GM12878 (cell line): ENCODE results near the gene IQGAP3. TPM values are rescaled to one million over a fixed set of nuclear protein-coding genes. Genes with fewer than 3 reads are reported as not detected.
A peak's percentile ranks its signal among the peaks of the same experiment; 100 is the strongest.

Experiments
- ATAC-seq: fragments of 200-7000 bp; cut with Tn5 transposase; 3 replicates; pipeline ENCODE4 v1.9.1; 2020; ENCODE audit warnings: mild to moderate bottlenecking, moderate library complexity
- BruUV-seq: library from RNA; stranded (reverse); fragments of 400-500 nt; replicated peaks from 2 replicates; lab custom pipeline; 2021; lab: Mats Ljungman, UMichigan
- CTCF ChIA-PET: fragments of 300-600 bp; sonication (Branson Sonifier 250); formaldehyde crosslinking; extraction: SDS; loops from one replicate; lab custom pipeline; 2021; ENCODE audit warnings: inconsistent platforms; lab: Yijun Ruan, JAX
- POLR2A ChIA-PET: fragments of 350-600 bp; formaldehyde crosslinking; extraction: SDS; loops from one replicate; lab custom pipeline; 2021; ENCODE audit warnings: inconsistent platforms; lab: Charles Lee
- RAD21 ChIA-PET: fragments of 300-600 bp; sonication (Branson Sonifier 250); formaldehyde crosslinking; loops from one replicate; lab custom pipeline; 2023; ENCODE audit warnings: antibody characterized with exemption; ENCODE audit not compliant: unreplicated experiment; lab: Charles Lee
- SMC1A ChIA-PET: fragments of 300-600 bp; sonication (Branson Sonifier 250); formaldehyde crosslinking; loops from one replicate; lab custom pipeline; 2023; ENCODE audit not compliant: unreplicated experiment, uncharacterized antibody; lab: Charles Lee
- DNase-seq: peaks from one replicate; pipeline ENCODE4 v3.0.0-alpha.2; 2011; ENCODE audit warnings: low read depth, low spot score
- FAIRE-seq: peaks from 3 replicates; lab custom pipeline; 2011; peaks lifted over from hg19 to GRCh38; lab: Jason Lieb, UNC
- H2AFZ ChIP-seq: 2 replicates; pipeline ENCODE4 v1.6.0; 2011; ENCODE audit warnings: low read depth, low read length, control low read depth; ENCODE audit not compliant: control insufficient read depth
- H3K27ac ChIP-seq: 2 replicates; pipeline ENCODE4 v1.5.1; 2011; ENCODE audit warnings: control low read depth; ENCODE audit not compliant: control insufficient read depth, insufficient read depth
- H3K27me3 ChIP-seq, 2 experiments: replicated peaks in 1 of 2; 2 replicates each; pipeline versions ENCODE4 v1.6.0 to v1.6.1; 2011; ENCODE audit warnings: low read length in 1 of 2; ENCODE audit not compliant: control insufficient read depth in 2 of 2, insufficient read depth in 2 of 2
- H3K36me3 ChIP-seq, 2 experiments: 2 replicates each; pipeline ENCODE4 v1.5.1; 2011; ENCODE audit warnings: low read length in 1 of 2; ENCODE audit not compliant: control insufficient read depth in 2 of 2, insufficient read depth in 2 of 2
- H3K4me1 ChIP-seq: 2 replicates; pipeline ENCODE4 v1.6.1; 2011; ENCODE audit warnings: mild to moderate bottlenecking, low read length, moderate library complexity, mixed read lengths; ENCODE audit not compliant: control insufficient read depth, insufficient read depth
- H3K4me2 ChIP-seq: 2 replicates; pipeline ENCODE4 v1.6.0; 2011; ENCODE audit warnings: control low read depth; ENCODE audit not compliant: control insufficient read depth, insufficient read depth
- H3K4me3 ChIP-seq: fragments of 200-600 bp; sonication (generic); 2 replicates; pipeline ENCODE4 v1.5.1; 2016
- H3K79me2 ChIP-seq: 2 replicates; pipeline ENCODE4 v1.6.0; 2011; ENCODE audit warnings: low read length; ENCODE audit not compliant: control insufficient read depth, insufficient read depth
- H3K9ac ChIP-seq: 2 replicates; pipeline ENCODE4 v1.8.0; 2011; ENCODE audit warnings: low read length, control low read depth, mixed read lengths; ENCODE audit not compliant: control insufficient read depth, insufficient read depth
- H3K9me3 ChIP-seq: replicated peaks from 3 replicates; pipeline ENCODE4 v1.5.1; 2011; ENCODE audit warnings: mild to moderate bottlenecking, low read length; ENCODE audit not compliant: control insufficient read depth, insufficient read depth
- H4K20me1 ChIP-seq: 2 replicates; pipeline ENCODE4 v1.6.0; 2011; ENCODE audit not compliant: control insufficient read depth, insufficient read depth
- BHLHE40 ChIP-seq, 2 experiments: fragments of 450-650 bp in 1 of 2; IDR thresholded peaks; 2 replicates each; pipeline ENCODE4 v1.6.1; 2011 to 2017; ENCODE audit warnings: low read depth in 2 of 2, borderline replicate concordance in 1 of 2, improper control_type of control experiment in 1 of 2, low read length in 1 of 2, mild to moderate bottlenecking in 1 of 2
- DPF2 ChIP-seq: fragments of 450-650 bp; IDR thresholded peaks from 2 replicates; pipeline ENCODE4 v1.6.1; 2017; ENCODE audit warnings: mild to moderate bottlenecking
- POLR2A ChIP-seq: IDR thresholded peaks from 2 replicates; pipeline ENCODE4 v1.6.1; 2011; ENCODE audit warnings: low read depth, mild to moderate bottlenecking, low read length
- TCF12 ChIP-seq: IDR thresholded peaks from 2 replicates; pipeline ENCODE4 v1.6.1; 2011; ENCODE audit warnings: low read depth, mild to moderate bottlenecking, low read length
- WGBS: methylation state at CpG from one replicate; pipeline ENCODE4 v1.1.6; 2016; ENCODE audit warnings: low lambda C conversion rate; ENCODE audit not compliant: insufficient replicate concordance, insufficient coverage; ENCODE audit errors: missing lambda C conversion rate; 5-methylcytosine and 5-hydroxymethylcytosine counted together
- in situ Hi-C: fragments of 300-500 bp; cut with MboI; formaldehyde crosslinking; loops from 9 replicates; pipeline ENCODE4 v1.14.3; 2018; ENCODE audit warnings: mixed read lengths
- intact Hi-C: fragments of 100-400 bp; cut with micrococcal nuclease; formaldehyde crosslinking; loops from one replicate; pipeline ENCODE4 v1.14.2; 2022; ENCODE audit not compliant: unreplicated experiment
- polyA plus RNA-seq, 11 experiments: library from polyadenylated mRNA; depleted of rRNA in 4 of 11; unstranded in 6 of 11; stranded (reverse) in 5 of 11; fragments of >200 nt; fragmentation: Nextera tagmentation in 4 of 11; fragmentation: Illumina TruSeq in 1 of 11; extraction: Ambion mirVana in 4 of 11; extraction: Trizol in 1 of 11; gene quantifications; 1 replicate in 1 of 11; 2 replicates in 10 of 11; pipeline versions ENCODE4 v1.2.1 to v1.2.3, GENCODE V29; 2011 to 2016; ENCODE audit warnings: inconsistent platforms in 2 of 11, missing spikeins in 2 of 11, low read depth in 1 of 11
- small RNA-seq: library from RNA; depleted of rRNA; stranded (forward); fragments of <200 nt; gene quantifications from one replicate; pipeline ENCODE3, GENCODE V24; 2014
- total RNA-seq, 4 experiments: library from RNA; depleted of rRNA in 3 of 4; stranded (reverse); fragments of >200 nt in 3 of 4; fragmentation: Illumina TruSeq in 1 of 4; extraction: Trizol in 1 of 4; gene quantifications; 2 replicates each; pipeline versions ENCODE4 v1.2.1 to v1.2.3, GENCODE V29; 2013 to 2021

Gene IQGAP3
- total and polyA plus RNA-seq, 10 of the 15 experiments (the other 5 are each of a cell fraction or from before 2014, with no cell fraction given) = 1.1 to 10.7 (median 7.9) TPM

GRCh38 chr1:156475568-156476500, 96.5 kb downstream of the IQGAP3 start:
- BruUV-seq = no TSS peak
- ChIA-PET SMC1A (no interaction called here), RAD21 (no interaction called here), POLR2A (no interaction called here), CTCF (interaction anchor here (0.6 to 1.1 kb wide), 3 partner anchors 21 to 117 kb away, joined by 3 to 5 read pairs (median 3); no protein-coding TSS in a partner anchor)
- ATAC-seq (no peak), DNase-seq (no peak), FAIRE-seq (no peak)
- intact Hi-C loops = no loop called here
- no peaks in the 10 kb centered on the region for H3K27me3 ChIP-seq
- whole genome bisulfite sequencing = 89% methylated on average over 25 of the region's 25 CpGs
- peaks cover 65 to 70% of the 10 kb centered on the region in 2 experiments for H3K36me3 ChIP-seq
- H3K79me2 ChIP-seq = peaks cover under 1% of the 10 kb centered on the region
- H3K4me1 ChIP-seq = peaks cover 6% of the 10 kb centered on the region
- H3K9ac ChIP-seq = no peak overlapping the region
- peaks cover 2% of the 10 kb centered on the region; the same call in 1 of the 2 replicates for H4K20me1 ChIP-seq
- no peak overlapping the region for H3K4me2 ChIP-seq
- in situ Hi-C loops = no loop called here
- no peak overlapping the region for H3K27ac ChIP-seq
- H2AFZ ChIP-seq = no peak overlapping the region
- no peaks in the 10 kb centered on the region for H3K9me3 ChIP-seq
- TF ChIP-seq BHLHE40 (IDR thresholded peaks at IDR 0.05; ENCODE audit: borderline replicate concordance in 1 of 2, low read depth in 2 of 2, low read length in 1 of 2) (no peak), DPF2 (no peak), TCF12 (no peak), POLR2A (peak; percentile 46; the same call in 1 of the 2 replicates)
- H3K4me3 ChIP-seq = no peak overlapping the region

Small RNA genes within 50 kb of the gene (small RNA-seq; reads per million reads assigned to genes)
- gene RF00019 = not detected

Other genes with a start within 250 kb of the IQGAP3 start
Only the 7 nearest of the 17 such genes appear.
- 13.8 and 17.1 TPM in 2 replicates for gene MEF2D, start 71.8 kb downstream of the IQGAP3 start, total RNA-seq (2014; rRNA removed)
- 8.1 and 9.1 TPM in 2 replicates for gene MEF2D, start 71.8 kb downstream of the IQGAP3 start, total RNA-seq (2014; rRNA removed; fragmentation: Illumina TruSeq; extraction: Trizol)
- 47.3 and 53.0 TPM in 2 replicates for gene MEF2D, start 71.8 kb downstream of the IQGAP3 start, total RNA-seq (2021)
- 4.7 and 12.0 TPM in 2 replicates for gene MEF2D, start 71.8 kb downstream of the IQGAP3 start, polyA plus RNA-seq (2011; rRNA removed)
- gene MEF2D, start 71.8 kb downstream of the IQGAP3 start, polyA plus RNA-seq (2014; fragmentation: Illumina TruSeq; extraction: Trizol) = 11.2 and 16.5 TPM in 2 replicates
- 1 to 10 TPM in 1 of 2 experiments, under 1 TPM in 1; 0.61 to 1.3 TPM for gene MEF2D, start 71.8 kb downstream of the IQGAP3 start, polyA plus RNA-seq (2014; fragmentation: Nextera tagmentation; extraction: Ambion mirVana)
- gene MEF2D, start 71.8 kb downstream of the IQGAP3 start, polyA plus RNA-seq (2014; rRNA removed) = 23.7 and 26.4 TPM in 2 replicates
- 10 to 100 TPM; 38.2 to 44.2 TPM for gene MEF2D, start 71.8 kb downstream of the IQGAP3 start, polyA plus RNA-seq (2016; fragmentation: Nextera tagmentation; extraction: Ambion mirVana)
- 4.5 and 4.6 TPM in 2 replicates for gene TTC24, start 7.2 kb upstream of the IQGAP3 start, total RNA-seq (2014; rRNA removed)
- gene TTC24, start 7.2 kb upstream of the IQGAP3 start, total RNA-seq (2014; rRNA removed; fragmentation: Illumina TruSeq; extraction: Trizol) = 2.1 and 2.9 TPM in 2 replicates
- 4.7 and 6.4 TPM in 2 replicates for gene TTC24, start 7.2 kb upstream of the IQGAP3 start, total RNA-seq (2021)
- gene TTC24, start 7.2 kb upstream of the IQGAP3 start, polyA plus RNA-seq (2011; rRNA removed) = not detected in 2 replicates
- gene TTC24, start 7.2 kb upstream of the IQGAP3 start, polyA plus RNA-seq (2014; fragmentation: Illumina TruSeq; extraction: Trizol) = 1.4 and 4.0 TPM in 2 replicates
- gene TTC24, start 7.2 kb upstream of the IQGAP3 start, polyA plus RNA-seq (2014; fragmentation: Nextera tagmentation; extraction: Ambion mirVana) = under 1 TPM; 0.05 TPM
- 3.7 and 4.2 TPM in 2 replicates for gene TTC24, start 7.2 kb upstream of the IQGAP3 start, polyA plus RNA-seq (2014; rRNA removed)
- 1 to 10 TPM; 1.4 to 1.9 TPM for gene TTC24, start 7.2 kb upstream of the IQGAP3 start, polyA plus RNA-seq (2016; fragmentation: Nextera tagmentation; extraction: Ambion mirVana)
- gene NAXE, start 19.2 kb upstream of the IQGAP3 start, total RNA-seq (2014; rRNA removed) = 85.1 and 90.3 TPM in 2 replicates
- 56.5 and 56.6 TPM in 2 replicates for gene NAXE, start 19.2 kb upstream of the IQGAP3 start, total RNA-seq (2014; rRNA removed; fragmentation: Illumina TruSeq; extraction: Trizol)
- 77.0 and 77.9 TPM in 2 replicates for gene NAXE, start 19.2 kb upstream of the IQGAP3 start, total RNA-seq (2021)
- gene NAXE, start 19.2 kb upstream of the IQGAP3 start, polyA plus RNA-seq (2011; rRNA removed) = 15.4 and 17.8 TPM in 2 replicates
- 58.6 and 72.4 TPM in 2 replicates for gene NAXE, start 19.2 kb upstream of the IQGAP3 start, polyA plus RNA-seq (2014; fragmentation: Illumina TruSeq; extraction: Trizol)
- gene NAXE, start 19.2 kb upstream of the IQGAP3 start, polyA plus RNA-seq (2014; fragmentation: Nextera tagmentation; extraction: Ambion mirVana) = 10 to 100 TPM; 18.1 to 65.1 TPM
- gene NAXE, start 19.2 kb upstream of the IQGAP3 start, polyA plus RNA-seq (2014; rRNA removed) = 64.3 and 66.3 TPM in 2 replicates
- gene NAXE, start 19.2 kb upstream of the IQGAP3 start, polyA plus RNA-seq (2016; fragmentation: Nextera tagmentation; extraction: Ambion mirVana) = 10 to 100 TPM; 84.2 to 93.3 TPM
- gene GPATCH4, start 28.9 kb upstream of the IQGAP3 start, total RNA-seq (2014; rRNA removed) = 33.5 and 35.5 TPM in 2 replicates
- gene GPATCH4, start 28.9 kb upstream of the IQGAP3 start, total RNA-seq (2014; rRNA removed; fragmentation: Illumina TruSeq; extraction: Trizol) = 62.1 and 65.3 TPM in 2 replicates
- 53.2 and 60.7 TPM in 2 replicates for gene GPATCH4, start 28.9 kb upstream of the IQGAP3 start, total RNA-seq (2021)
- gene GPATCH4, start 28.9 kb upstream of the IQGAP3 start, polyA plus RNA-seq (2011; rRNA removed) = 50.0 and 55.9 TPM in 2 replicates
- 89.3 and 95.9 TPM in 2 replicates for gene GPATCH4, start 28.9 kb upstream of the IQGAP3 start, polyA plus RNA-seq (2014; fragmentation: Illumina TruSeq; extraction: Trizol)
- 10 to 100 TPM; 82.5 to 90.4 TPM for gene GPATCH4, start 28.9 kb upstream of the IQGAP3 start, polyA plus RNA-seq (2014; fragmentation: Nextera tagmentation; extraction: Ambion mirVana)
- gene GPATCH4, start 28.9 kb upstream of the IQGAP3 start, polyA plus RNA-seq (2014; rRNA removed) = 49.6 and 49.9 TPM in 2 replicates
- gene GPATCH4, start 28.9 kb upstream of the IQGAP3 start, polyA plus RNA-seq (2016; fragmentation: Nextera tagmentation; extraction: Ambion mirVana) = 100 to 1,000 TPM; 108 to 111 TPM
- not detected in 2 replicates for gene HAPLN2, start 46.9 kb upstream of the IQGAP3 start, total RNA-seq (2014; rRNA removed)
- not detected in 2 replicates for gene HAPLN2, start 46.9 kb upstream of the IQGAP3 start, total RNA-seq (2014; rRNA removed; fragmentation: Illumina TruSeq; extraction: Trizol)
- not detected in 2 replicates for gene HAPLN2, start 46.9 kb upstream of the IQGAP3 start, total RNA-seq (2021)
- not detected in 2 replicates for gene HAPLN2, start 46.9 kb upstream of the IQGAP3 start, polyA plus RNA-seq (2011; rRNA removed)
- not detected in 2 replicates for gene HAPLN2, start 46.9 kb upstream of the IQGAP3 start, polyA plus RNA-seq (2014; fragmentation: Illumina TruSeq; extraction: Trizol)
- gene HAPLN2, start 46.9 kb upstream of the IQGAP3 start, polyA plus RNA-seq (2014; fragmentation: Nextera tagmentation; extraction: Ambion mirVana) = not detected
- gene HAPLN2, start 46.9 kb upstream of the IQGAP3 start, polyA plus RNA-seq (2014; rRNA removed) = 0.15 TPM in 1 of 2 replicates, not detected in the other
- gene HAPLN2, start 46.9 kb upstream of the IQGAP3 start, polyA plus RNA-seq (2016; fragmentation: Nextera tagmentation; extraction: Ambion mirVana) = under 1 TPM in 1 of 2 experiments, not detected in 1; 0.24 TPM
- 0.11 and 0.40 TPM in 2 replicates for gene BCAN, start 69.6 kb upstream of the IQGAP3 start, total RNA-seq (2014; rRNA removed)
- 0.09 TPM in 1 of 2 replicates, not detected in the other for gene BCAN, start 69.6 kb upstream of the IQGAP3 start, total RNA-seq (2014; rRNA removed; fragmentation: Illumina TruSeq; extraction: Trizol)
- gene BCAN, start 69.6 kb upstream of the IQGAP3 start, total RNA-seq (2021) = 0.18 and 0.24 TPM in 2 replicates
- 0.04 and 0.10 TPM in 2 replicates for gene BCAN, start 69.6 kb upstream of the IQGAP3 start, polyA plus RNA-seq (2011; rRNA removed)
- gene BCAN, start 69.6 kb upstream of the IQGAP3 start, polyA plus RNA-seq (2014; fragmentation: Illumina TruSeq; extraction: Trizol) = 0.12 and 0.17 TPM in 2 replicates
- gene BCAN, start 69.6 kb upstream of the IQGAP3 start, polyA plus RNA-seq (2014; fragmentation: Nextera tagmentation; extraction: Ambion mirVana) = under 1 TPM; 0.05 to 0.06 TPM
- 0.23 and 0.25 TPM in 2 replicates for gene BCAN, start 69.6 kb upstream of the IQGAP3 start, polyA plus RNA-seq (2014; rRNA removed)
- gene BCAN, start 69.6 kb upstream of the IQGAP3 start, polyA plus RNA-seq (2016; fragmentation: Nextera tagmentation; extraction: Ambion mirVana) = 1 to 10 TPM in 1 of 2 experiments, under 1 TPM in 1; 0.75 to 1.3 TPM
- under 0.01 and 0.05 TPM in 2 replicates for gene NES, start 104.8 kb upstream of the IQGAP3 start, total RNA-seq (2014; rRNA removed)
- under 0.01 and 0.05 TPM in 2 replicates for gene NES, start 104.8 kb upstream of the IQGAP3 start, total RNA-seq (2014; rRNA removed; fragmentation: Illumina TruSeq; extraction: Trizol)
- 0.15 and 0.21 TPM in 2 replicates for gene NES, start 104.8 kb upstream of the IQGAP3 start, total RNA-seq (2021)
- gene NES, start 104.8 kb upstream of the IQGAP3 start, polyA plus RNA-seq (2011; rRNA removed) = not detected in 2 replicates
- gene NES, start 104.8 kb upstream of the IQGAP3 start, polyA plus RNA-seq (2014; fragmentation: Illumina TruSeq; extraction: Trizol) = 0.01 TPM in 1 of 2 replicates, not detected in the other
- not detected for gene NES, start 104.8 kb upstream of the IQGAP3 start, polyA plus RNA-seq (2014; fragmentation: Nextera tagmentation; extraction: Ambion mirVana)
- 0.01 and 0.04 TPM in 2 replicates for gene NES, start 104.8 kb upstream of the IQGAP3 start, polyA plus RNA-seq (2014; rRNA removed)
- gene NES, start 104.8 kb upstream of the IQGAP3 start, polyA plus RNA-seq (2016; fragmentation: Nextera tagmentation; extraction: Ambion mirVana) = under 1 TPM in 1 of 2 experiments, not detected in 1; 0.03 TPM